ENCODE data around the gene SRF.
"Not testable (repeated sequence)": the region's sequence is repeated elsewhere in the genome, so short reads cannot be mapped to it uniquely, and the experiment has no call there.

Gene SRF

DNA sequence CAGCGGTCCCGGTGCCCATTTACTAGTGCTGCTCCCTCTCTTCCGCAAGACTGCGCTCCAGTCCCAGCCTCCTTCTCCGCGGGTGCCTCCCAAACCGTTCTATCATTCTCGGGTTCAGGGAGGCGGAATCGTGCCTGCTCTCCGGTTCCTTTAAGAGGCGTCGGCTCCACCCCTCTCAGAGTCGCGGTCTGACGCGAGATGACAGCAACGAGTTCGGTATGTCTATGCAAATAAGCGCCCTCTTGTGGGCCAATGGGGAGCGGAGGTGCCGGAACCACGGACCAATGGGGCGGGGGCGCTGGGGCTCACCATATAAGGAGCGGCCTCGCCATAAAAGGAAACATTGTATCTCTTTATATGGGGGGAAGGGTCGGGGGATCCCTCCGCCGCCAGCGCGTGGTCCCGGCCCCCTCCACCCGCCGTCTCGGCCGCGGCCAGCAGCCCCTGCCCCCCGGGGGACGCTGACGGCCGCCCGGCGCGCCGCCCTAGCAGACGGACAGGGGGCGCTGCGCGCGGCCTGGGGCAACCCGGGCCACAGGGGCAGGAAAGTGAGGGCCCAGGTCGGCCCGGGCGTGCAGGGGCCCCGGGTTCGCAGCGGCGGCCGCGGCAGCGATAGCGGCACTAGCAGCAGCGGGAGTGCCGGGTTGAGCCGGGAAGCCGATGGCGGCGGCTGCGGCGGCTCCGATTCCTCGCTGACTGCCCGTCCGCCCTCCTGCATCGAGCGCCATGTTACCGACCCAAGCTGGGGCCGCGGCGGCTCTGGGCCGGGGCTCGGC is at the start of gene SRF:
Gene SRF (plus strand): TSS at position 339 of the 776 bp plus-strand sequence. CDS start 388 bp downstream, at position 727.
- peak; percentile 98 for DNase-seq

DNA sequence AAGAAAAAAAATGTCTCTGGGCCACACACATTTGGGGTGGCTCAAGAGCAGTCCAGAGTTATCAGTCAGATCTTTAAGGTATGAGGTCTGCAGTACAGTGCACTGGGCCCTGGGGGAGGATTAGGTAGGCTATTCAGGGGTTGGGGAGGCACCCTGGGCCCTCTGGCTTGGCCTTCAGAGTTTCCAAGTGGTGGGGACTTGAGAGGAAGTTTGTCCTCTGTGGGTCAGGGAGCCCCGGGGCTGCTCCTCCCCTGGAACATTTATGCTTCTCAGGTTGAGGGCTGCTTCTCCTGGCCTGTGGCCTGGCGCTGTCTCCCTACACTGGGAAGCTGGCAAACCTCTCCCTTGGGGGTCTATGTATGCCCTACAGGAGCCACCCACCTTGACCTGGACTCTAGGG is 48.9 kb upstream of the SRF start:
- no peak for DNase-seq

- DNase-seq, result no peak
These were observed 47.4 kb upstream of the SRF start for GRCh38 chr6:43123461-43124314.

GRCh38 chr6:43124481-43124880 is 46.6 kb upstream of the SRF start:
- no peak for DNase-seq

- DNase-seq, result no peak
These were observed 46.0 kb upstream of the SRF start for GRCh38 chr6:43125119-43125518.

DNA sequence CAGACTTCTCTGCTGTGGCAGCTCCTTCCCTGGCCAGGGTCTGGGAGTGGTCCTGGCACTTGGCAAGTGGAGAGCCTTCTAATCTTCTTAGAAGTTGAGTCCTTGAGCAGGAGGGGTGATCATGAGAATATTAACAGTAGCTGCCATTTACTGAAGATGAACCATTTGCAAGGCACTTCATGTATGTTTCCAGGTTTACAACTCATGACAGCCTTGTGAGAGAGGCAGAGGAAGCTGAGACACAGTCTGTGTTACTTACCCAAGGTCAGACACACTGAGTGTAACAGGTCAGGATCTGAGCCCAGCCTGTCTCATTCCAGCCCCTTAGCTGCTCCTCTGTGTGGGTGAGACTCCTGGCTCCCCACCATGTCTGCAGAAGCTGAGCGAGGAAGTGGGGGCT is 45.5 kb upstream of the SRF start:
- no peak for DNase-seq

- DNase-seq, result no peak
These were observed 43.9 kb upstream of the SRF start for GRCh38 chr6:43127180-43127579.

- DNase-seq, result no peak
These were observed 43.2 kb upstream of the SRF start for GRCh38 chr6:43127877-43128276.

GRCh38 chr6:43128926-43129325 is 42.1 kb upstream of the SRF start:
- no peak for DNase-seq

DNA sequence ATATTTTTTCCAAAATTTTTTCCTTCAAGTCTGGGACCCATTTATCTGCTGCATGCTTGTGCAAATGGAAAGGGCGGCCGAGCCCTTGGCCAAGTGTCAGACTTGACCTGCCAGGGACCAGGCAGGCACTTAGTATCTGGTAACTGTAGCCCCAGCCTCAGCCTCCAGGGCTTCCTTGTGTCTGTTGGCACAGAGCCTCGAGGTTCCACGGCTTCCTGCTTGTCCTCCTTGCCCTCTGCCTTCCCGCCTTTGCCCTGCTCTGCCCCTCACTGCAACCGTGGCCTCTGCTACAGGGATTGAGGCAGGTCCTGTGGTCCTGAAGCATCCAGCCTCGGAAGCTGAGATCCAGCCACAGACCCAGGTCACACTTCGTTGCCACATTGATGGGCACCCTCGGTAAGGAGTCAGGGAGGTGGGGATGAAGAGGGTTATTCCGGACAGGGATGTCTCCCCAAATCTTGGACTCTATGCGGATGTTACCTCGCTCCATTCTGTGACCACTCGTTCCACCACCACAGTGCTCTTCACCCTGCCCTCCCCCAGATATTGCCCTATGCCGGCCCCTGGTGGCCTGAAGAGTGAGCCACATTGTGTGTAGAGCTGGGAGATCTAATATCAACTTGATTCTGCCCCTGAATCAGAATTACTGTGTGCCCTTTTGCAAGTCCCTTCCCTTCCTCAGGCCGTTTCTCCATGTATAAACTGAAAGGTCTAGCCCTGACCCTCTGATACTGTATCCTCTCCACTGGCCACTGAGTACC is 41.5 kb upstream of the SRF start:
- DNase-seq, result no peak

- no peak for DNase-seq
These were observed 40.6 kb upstream of the SRF start for GRCh38 chr6:43130429-43130828.

GRCh38 chr6:43131379-43131778 is 39.7 kb upstream of the SRF start:
- not testable (repeated sequence) for DNase-seq

DNA sequence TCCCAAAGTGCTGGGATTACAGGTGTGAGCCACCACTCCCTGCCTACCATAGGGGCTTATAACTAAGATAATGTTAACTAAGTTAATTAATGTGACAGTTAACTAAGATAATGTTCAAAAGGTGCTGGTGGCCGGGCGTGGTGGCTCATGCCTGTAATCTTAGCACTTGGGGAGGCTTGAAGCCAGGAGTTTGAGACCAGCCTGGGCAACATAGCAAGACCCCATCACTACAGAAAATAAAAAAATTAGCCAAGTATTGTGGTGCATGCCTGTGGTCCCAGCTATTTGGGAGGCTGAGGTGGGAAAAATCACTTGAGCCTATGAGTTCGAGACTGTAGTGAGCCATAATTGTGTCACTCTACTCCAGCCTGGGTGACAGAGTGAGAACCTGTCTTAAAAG is 32.8 kb upstream of the SRF start:
- DNase-seq, result no peak

DNA sequence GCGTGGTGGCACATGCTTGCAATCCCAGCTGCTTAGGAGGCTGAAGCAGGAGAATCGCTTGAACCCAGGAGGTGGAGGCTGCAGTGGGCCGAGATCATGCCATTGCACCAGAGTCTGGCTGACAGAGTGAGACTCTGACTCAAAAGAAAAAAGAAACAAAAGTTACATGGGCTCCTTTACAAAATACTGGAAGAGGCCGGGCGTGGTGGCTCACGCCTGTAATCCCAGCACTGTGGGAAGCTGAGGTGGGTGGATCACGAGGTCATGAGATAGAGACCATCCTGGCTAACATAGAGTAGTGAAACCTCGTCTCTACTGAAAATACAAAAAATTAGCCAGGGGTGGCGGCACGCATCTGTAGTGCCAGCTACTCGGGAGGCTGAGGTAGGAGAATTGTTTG is 31.1 kb upstream of the SRF start:
- DNase-seq, result not testable (repeated sequence)

DNA sequence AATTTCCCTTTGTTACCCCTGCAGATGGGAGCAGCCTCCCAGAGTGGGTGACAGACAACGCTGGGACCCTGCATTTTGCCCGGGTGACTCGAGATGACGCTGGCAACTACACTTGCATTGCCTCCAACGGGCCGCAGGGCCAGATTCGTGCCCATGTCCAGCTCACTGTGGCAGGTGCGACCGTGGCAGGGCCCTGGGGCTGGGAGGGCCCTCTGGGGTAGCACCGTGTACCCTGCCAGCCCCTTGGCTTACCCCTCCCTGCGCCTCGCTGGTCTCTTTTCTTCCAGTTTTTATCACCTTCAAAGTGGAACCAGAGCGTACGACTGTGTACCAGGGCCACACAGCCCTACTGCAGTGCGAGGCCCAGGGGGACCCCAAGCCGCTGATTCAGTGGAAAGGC is 29.4 kb upstream of the SRF start:
- DNase-seq, result no peak

DNA sequence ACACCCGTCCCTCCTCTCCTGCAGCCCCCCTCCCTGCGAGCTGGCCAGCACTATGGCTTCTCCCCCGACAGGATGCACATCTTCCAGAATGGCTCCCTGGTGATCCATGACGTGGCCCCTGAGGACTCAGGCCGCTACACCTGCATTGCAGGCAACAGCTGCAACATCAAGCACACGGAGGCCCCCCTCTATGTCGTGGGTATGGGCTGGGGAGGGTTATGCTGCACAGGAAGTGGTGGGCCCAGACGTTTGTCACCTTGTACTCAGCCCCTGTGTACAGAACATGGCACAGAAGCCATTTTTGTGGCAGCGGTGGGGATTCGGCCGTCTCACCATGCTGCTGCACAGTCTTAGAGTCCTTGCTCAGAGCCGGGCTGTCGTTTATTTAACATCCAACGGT is 29.0 kb upstream of the SRF start:
- DNase-seq, result no peak

GRCh38 chr6:43143235-43144128 is 27.6 kb upstream of the SRF start:
- DNase-seq, result peak; percentile 81

DNA sequence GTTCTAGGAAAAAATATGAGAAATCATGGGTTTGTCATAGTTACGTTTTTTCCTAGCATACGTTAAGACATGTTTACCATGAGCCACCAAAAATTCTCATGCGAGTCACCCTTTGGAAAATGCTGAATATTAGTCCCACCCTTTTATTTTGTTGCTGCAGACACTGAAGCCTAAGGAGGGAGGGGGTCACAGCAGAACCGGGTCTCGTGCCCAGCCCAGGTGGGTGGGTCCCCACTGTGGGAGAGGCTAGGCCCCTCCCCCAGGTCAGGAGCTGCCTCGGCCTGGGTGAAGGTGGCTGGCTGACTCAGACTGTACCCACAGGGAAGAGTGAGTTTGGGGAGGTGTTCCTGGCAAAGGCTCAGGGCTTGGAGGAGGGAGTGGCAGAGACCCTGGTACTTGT is 26.2 kb upstream of the SRF start:
- DNase-seq, result no peak

- DNase-seq, result no peak
These were observed 24.8 kb upstream of the SRF start for GRCh38 chr6:43146261-43146660.

DNA sequence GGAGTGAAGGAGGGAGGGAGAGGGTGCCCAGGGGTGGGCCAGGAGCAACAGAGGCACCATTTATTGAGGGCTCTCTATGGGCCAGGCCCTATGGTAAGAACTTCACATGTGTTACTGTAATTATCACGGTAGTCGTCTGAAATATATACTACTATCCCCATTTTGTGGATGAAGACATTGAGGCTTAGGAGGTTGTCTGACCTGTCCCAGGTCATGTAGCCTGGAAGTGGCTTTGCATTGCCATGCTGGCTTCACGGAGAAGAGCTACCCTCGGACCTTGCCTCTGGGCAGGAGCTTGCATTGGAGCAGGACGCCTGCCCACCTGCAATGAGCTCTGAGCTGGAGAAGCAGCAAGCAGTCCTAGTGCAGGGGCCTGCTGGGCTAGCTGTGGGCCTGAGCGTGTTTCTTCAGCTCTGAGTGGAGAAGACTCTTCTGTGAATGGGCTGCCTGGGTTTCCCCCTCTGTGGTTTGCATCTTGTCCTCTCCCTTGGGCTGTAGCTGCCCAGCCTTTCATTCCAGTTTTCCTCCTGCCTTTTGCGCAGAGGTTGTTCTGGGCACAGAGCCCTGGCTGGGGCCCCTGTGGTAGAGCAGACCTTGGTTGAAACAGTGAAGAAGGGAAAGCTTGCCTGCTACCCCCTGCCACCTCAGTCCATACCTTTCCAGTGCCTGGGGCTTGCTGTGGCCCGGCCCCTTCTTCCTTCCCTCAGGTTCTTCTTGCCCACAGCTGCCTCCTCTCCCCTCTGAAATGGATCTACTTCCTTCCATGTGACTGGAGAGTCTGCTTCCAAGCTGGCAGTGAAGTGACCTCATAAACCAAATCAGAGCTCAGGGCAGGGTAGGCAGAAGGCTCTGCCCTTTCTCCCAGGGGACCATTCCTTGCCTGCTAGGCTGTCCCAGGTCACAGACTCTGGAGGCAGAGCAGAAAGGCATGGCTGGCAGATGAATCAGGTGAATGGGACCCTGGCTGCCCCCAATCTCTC is 24.1 kb upstream of the SRF start:
- DNase-seq, result no peak

Data from midbrain (tissue), 1 donor.